Measurements from ENCODE around the gene PPP1R8. TPM values are rescaled to one million over a fixed set of nuclear protein-coding genes. Genes with fewer than 3 reads are reported as not detected.

Gene PPP1R8
- total RNA-seq, 1 donor, result 46.6 TPM

- H3K4me3 ChIP-seq (ENCODE audit: low read depth, low read length), result peak overlapping the region; percentile 82
- DNase-seq (ENCODE audit: low read depth), result peak; percentile 35
- no peak for TF ChIP-seq CTCF (IDR thresholded peaks at IDR 0.05; ENCODE audit: insufficient read depth, low read depth, low read length)
Observed at GRCh38 chr1:27872802-27873551, 42.4 kb downstream of the PPP1R8 start.

- peak overlapping the region; percentile 82 for H3K4me3 ChIP-seq (ENCODE audit: low read depth, low read length)
- DNase-seq (ENCODE audit: low read depth), result no peak
Observed at GRCh38 chr1:27873671-27874384, 43.2 kb downstream of the PPP1R8 start.

GRCh38 chr1:27876341-27877114, 45.9 kb downstream of the PPP1R8 start:
- DNase-seq (ENCODE audit: low read depth), result no peak
- H3K4me3 ChIP-seq (ENCODE audit: low read depth, low read length), result no peak overlapping the region
- no peak for TF ChIP-seq CTCF (IDR thresholded peaks at IDR 0.05; ENCODE audit: insufficient read depth, low read depth, low read length)

More at GRCh38 chr1:27873671-27874384, 43.2 kb downstream of the PPP1R8 start:
- TF ChIP-seq CTCF (IDR thresholded peaks at IDR 0.05; ENCODE audit: insufficient read depth, low read depth, low read length), result no peak

GRCh38 chr1:27877115-27877416, 46.5 kb downstream of the PPP1R8 start:
- no peak for DNase-seq (ENCODE audit: low read depth)
- no peak for TF ChIP-seq CTCF (IDR thresholded peaks at IDR 0.05; ENCODE audit: insufficient read depth, low read depth, low read length)
- no peak overlapping the region for H3K4me3 ChIP-seq (ENCODE audit: low read depth, low read length)

- DNase-seq (ENCODE audit: low read depth), result no peak
- no peak for TF ChIP-seq CTCF (IDR thresholded peaks at IDR 0.05; ENCODE audit: insufficient read depth, low read depth, low read length)
- no peak overlapping the region for H3K4me3 ChIP-seq (ENCODE audit: low read depth, low read length)
Observed at GRCh38 chr1:27878039-27878438, 47.5 kb downstream of the PPP1R8 start.

GRCh38 chr1:27878787-27879335, 48.3 kb downstream of the PPP1R8 start:
- DNase-seq (ENCODE audit: low read depth), result no peak
- H3K4me3 ChIP-seq (ENCODE audit: low read depth, low read length), result no peak overlapping the region
- TF ChIP-seq CTCF (IDR thresholded peaks at IDR 0.05; ENCODE audit: insufficient read depth, low read depth, low read length), result no peak
